ENCODE results near the gene CAPN5.

DNA sequence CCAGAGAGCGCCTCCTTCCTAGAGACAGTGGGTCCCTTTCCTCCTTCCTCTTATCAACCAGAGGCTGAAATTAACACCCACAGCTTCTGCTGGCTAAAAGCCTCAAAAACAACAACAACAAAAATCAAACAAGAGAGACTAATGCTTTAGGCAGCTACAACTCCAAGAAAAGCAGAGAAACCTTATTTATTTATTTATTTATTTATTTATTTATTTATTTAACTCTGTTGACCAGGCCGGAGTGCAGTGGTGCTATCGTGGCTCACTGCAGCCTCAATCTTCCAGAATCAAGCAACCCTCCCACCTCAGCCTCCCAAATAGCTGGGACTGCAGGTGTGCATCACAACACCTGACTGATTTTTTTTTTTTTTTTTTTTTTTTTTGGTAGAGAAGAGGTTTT is 35.2 kb upstream of the CAPN5 start:
- TF ChIP-seq, protein P1, sequence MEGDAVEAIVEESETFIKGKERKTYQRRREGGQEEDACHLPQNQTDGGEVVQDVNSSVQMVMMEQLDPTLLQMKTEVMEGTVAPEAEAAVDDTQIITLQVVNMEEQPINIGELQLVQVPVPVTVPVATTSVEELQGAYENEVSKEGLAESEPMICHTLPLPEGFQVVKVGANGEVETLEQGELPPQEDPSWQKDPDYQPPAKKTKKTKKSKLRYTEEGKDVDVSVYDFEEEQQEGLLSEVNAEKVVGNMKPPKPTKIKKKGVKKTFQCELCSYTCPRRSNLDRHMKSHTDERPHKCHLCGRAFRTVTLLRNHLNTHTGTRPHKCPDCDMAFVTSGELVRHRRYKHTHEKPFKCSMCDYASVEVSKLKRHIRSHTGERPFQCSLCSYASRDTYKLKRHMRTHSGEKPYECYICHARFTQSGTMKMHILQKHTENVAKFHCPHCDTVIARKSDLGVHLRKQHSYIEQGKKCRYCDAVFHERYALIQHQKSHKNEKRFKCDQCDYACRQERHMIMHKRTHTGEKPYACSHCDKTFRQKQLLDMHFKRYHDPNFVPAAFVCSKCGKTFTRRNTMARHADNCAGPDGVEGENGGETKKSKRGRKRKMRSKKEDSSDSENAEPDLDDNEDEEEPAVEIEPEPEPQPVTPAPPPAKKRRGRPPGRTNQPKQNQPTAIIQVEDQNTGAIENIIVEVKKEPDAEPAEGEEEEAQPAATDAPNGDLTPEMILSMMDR (IDR thresholded peaks at IDR 0.05; ENCODE audit: low read depth, low read length), result no peak
- no peak for TF ChIP-seq EZH2phosphoT487 (IDR thresholded peaks at IDR 0.05; ENCODE audit: low read depth)

All from OCI-LY3 (cell line).